ENCODE data around the gene CARD11. TPM values are rescaled to one million over a fixed set of nuclear protein-coding genes. Genes with fewer than 3 reads are reported as not detected.

CARD11 gene
- total RNA-seq, 1 donor from 2014 or later = 0.37 TPM

DNA sequence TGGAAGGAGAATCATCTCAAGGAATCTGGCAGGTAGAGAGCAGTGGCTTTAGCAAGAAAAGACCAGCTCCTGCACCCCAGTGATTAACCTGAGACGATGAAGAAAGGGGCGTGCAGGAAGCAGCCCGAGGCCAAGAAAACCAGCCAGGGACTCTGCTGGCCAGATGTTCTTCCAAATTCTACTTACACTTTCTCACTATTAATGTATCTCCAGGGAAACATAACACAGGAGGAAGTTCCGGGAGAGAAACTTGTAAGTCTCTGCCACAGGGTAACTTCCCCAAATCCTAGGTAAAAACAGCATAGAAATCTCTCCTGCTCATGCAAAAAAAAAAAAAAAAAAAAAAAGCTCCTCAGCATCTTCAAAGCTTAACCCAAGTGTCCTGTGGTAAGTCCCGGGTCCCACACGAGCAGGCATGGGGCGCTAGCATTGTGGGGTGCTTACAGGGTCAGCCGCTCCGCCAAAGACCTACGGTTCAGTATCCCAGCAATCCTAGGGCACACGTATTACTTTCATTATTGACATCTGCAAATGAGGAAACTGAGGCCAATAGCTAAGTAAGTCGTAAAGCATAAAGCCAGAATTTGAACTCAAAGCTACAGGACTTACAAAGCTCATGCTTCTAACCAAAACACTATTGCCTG lies 102.3 kb downstream of the CARD11 start:
- TF ChIP-seq, protein P1, sequence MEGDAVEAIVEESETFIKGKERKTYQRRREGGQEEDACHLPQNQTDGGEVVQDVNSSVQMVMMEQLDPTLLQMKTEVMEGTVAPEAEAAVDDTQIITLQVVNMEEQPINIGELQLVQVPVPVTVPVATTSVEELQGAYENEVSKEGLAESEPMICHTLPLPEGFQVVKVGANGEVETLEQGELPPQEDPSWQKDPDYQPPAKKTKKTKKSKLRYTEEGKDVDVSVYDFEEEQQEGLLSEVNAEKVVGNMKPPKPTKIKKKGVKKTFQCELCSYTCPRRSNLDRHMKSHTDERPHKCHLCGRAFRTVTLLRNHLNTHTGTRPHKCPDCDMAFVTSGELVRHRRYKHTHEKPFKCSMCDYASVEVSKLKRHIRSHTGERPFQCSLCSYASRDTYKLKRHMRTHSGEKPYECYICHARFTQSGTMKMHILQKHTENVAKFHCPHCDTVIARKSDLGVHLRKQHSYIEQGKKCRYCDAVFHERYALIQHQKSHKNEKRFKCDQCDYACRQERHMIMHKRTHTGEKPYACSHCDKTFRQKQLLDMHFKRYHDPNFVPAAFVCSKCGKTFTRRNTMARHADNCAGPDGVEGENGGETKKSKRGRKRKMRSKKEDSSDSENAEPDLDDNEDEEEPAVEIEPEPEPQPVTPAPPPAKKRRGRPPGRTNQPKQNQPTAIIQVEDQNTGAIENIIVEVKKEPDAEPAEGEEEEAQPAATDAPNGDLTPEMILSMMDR (conservative IDR thresholded peaks at IDR 0.05) = no peak
- Mint-ChIP-seq H3K27me3 (ENCODE audit: low read depth) (peaks cover 41% of the 10 kb centered on the region), H3K27ac (ENCODE audit: unreplicated experiment) (no peak overlapping the region), H3K4me3 (no peak overlapping the region), H3K4me1 (no peaks in the 10 kb centered on the region), H3K9me3 (peaks cover 3% of the 10 kb centered on the region), H3K36me3 (ENCODE audit: low read depth) (no peaks in the 10 kb centered on the region)
- no peak for DNase-seq (ENCODE audit: low read depth, low spot score)

DNA sequence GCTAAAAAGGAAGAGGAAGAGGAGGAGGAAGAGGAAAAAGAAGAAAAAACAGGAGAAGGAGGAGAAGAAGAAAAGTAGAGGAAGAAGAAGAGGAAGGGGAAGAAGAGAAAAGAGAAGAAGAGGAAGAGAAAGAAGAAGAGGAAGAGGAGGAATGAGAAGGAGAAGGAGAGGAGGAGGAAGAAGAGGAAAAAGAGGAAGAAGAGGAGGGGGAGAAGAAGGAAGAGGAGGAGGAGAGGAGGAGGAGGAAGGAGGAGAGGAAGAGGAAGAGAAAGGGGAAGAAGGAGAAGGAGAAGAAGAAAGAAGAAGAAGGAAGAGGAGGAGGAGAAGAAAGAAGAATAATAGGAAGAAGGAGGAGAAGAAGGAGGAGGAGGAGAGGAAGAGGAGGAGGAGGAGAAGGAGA lies 103.2 kb downstream of the CARD11 start:
- Mint-ChIP-seq H3K9me3 (peaks cover 3% of the 10 kb centered on the region), H3K4me1 (no peaks in the 10 kb centered on the region), H3K27ac (ENCODE audit: unreplicated experiment) (no peak overlapping the region), H3K36me3 (ENCODE audit: low read depth) (no peaks in the 10 kb centered on the region), H3K4me3 (no peak overlapping the region), H3K27me3 (ENCODE audit: low read depth) (peaks cover 41% of the 10 kb centered on the region)
- TF ChIP-seq, protein P1 (conservative IDR thresholded peaks at IDR 0.05) = no peak
- no peak for DNase-seq (ENCODE audit: low read depth, low spot score)

DNA sequence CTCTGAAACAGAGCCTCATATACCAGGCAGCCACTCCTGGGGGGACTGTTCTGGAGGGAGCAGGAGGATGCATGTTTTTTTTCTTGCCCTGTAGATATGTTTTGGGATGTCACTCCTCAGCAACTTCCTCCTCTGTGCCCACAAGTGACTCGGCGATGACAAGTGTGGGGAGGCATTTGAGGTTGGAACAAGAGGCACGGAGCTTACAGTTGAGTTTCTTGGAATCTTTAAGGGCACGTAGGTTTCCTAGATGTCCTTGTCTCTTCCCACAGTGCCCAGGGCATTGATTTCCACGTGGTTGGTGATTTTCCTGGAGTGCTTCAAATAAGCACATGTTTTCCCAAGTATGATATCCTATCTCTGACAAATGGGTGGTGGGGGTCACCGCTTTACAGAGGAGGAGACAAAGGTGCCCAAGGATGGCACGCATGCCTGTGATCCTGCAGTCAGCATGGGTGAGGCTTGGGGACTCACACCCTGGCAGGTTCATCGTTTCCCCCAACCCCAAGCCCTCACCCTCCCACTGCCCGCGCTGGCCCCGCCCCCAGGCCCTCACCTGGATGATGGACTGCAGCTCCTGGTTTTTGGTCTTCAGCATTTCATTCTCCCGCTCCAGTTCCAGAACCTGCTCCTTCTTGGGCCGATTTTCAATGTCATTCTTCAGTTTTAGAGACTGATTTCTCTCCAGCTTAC lies 104.3 kb downstream of the CARD11 start:
- H3K27ac Mint-ChIP-seq (ENCODE audit: unreplicated experiment) = no peak overlapping the region
- no peak for DNase-seq (ENCODE audit: low read depth, low spot score)
- no peaks in the 10 kb centered on the region for H3K9me3 Mint-ChIP-seq
- H3K4me3 Mint-ChIP-seq = no peak overlapping the region
- TF ChIP-seq, protein P1 (conservative IDR thresholded peaks at IDR 0.05) = no peak
- H3K36me3 Mint-ChIP-seq (ENCODE audit: low read depth) = no peaks in the 10 kb centered on the region
- H3K27me3 Mint-ChIP-seq (ENCODE audit: low read depth) = peaks cover 37% of the 10 kb centered on the region
- H3K4me1 Mint-ChIP-seq = no peaks in the 10 kb centered on the region

DNA sequence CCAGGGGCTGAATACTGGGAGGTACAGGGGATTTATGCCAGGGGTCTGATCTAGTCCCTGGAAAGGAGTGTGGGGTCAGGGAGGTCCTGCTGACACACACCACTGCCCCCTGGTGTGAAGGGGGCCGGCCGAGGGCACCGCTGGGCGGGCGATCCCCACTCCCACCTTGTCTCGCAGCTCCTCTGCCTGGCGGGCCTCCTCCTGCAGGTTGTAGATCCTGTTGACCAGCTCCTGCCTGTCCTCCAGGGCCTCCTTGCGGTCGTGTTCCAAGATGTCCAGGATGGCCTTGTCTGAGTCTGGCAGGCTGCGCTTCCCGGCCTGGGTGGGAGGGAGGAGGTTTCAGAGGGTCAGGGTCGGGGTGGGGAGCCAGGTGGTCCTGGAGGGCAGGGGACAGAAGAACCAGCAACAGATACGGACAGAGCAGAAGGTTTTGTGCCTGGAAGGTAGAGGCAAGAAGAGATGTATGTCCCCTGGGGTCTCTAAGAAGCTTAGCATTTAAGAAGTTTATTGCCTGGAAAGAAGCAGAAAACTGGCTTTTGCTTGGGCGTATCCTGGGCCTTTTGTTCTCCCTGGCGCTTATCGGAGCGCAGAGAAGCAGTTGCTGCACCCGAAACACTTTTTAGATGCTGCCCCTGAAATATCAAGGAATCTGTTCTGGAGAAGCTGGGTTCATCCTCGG lies 105.0 kb downstream of the CARD11 start:
- no peak for DNase-seq (ENCODE audit: low read depth, low spot score)
- H3K4me3 Mint-ChIP-seq = no peak overlapping the region
- H3K9me3 Mint-ChIP-seq = no peaks in the 10 kb centered on the region
- peaks cover 37% of the 10 kb centered on the region for H3K27me3 Mint-ChIP-seq (ENCODE audit: low read depth)
- no peak overlapping the region for H3K27ac Mint-ChIP-seq (ENCODE audit: unreplicated experiment)
- TF ChIP-seq, protein P1 (conservative IDR thresholded peaks at IDR 0.05) = no peak
- no peaks in the 10 kb centered on the region for H3K36me3 Mint-ChIP-seq (ENCODE audit: low read depth)
- H3K4me1 Mint-ChIP-seq = no peaks in the 10 kb centered on the region

DNA sequence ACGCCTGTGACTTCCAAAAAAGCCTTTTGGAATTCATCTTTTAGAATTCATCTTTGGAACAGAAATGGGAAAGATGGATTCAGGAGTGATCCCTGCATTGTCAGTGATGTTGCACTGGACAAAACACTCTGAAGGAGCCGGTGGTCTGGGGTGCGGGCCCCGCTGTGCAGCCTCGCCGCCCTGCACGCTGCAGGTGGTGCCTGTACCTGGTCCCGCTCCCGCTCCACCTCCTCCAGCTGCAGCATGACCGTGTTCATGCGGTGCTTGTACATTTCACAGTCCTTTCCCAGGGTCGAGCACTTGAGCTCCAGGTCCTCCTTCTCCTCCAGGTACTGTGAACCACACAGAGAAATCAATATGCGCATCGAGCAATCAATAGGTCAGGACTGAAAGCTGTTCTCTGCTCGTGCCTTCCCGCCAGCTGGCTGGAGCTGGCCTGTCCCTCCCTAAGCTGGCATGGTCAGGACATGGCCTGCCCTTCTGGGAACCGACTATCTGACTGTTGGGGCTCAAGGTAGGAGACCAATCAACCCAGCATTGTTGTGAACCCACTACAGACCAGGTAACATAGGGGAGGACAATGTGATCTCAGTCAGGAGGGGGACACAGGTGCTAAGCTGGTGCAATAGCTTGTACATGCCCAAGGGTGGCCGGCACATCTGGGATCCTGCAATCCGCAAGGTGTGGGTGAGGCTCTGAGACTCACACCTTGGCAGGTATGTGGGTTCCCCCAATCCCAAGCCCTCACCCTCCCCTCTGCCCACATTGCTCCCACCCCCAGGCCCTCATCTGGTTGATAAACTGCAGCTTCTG lies 105.8 kb downstream of the CARD11 start:
- Mint-ChIP-seq H3K4me3 (no peak overlapping the region), H3K27me3 (ENCODE audit: low read depth) (peaks cover 37% of the 10 kb centered on the region), H3K27ac (ENCODE audit: unreplicated experiment) (no peak overlapping the region), H3K36me3 (ENCODE audit: low read depth) (no peaks in the 10 kb centered on the region), H3K4me1 (no peaks in the 10 kb centered on the region), H3K9me3 (no peaks in the 10 kb centered on the region)
- DNase-seq (ENCODE audit: low read depth, low spot score) = no peak
- TF ChIP-seq, protein P1 (conservative IDR thresholded peaks at IDR 0.05) = no peak

All from neural crest cell (in vitro differentiated cells).